ENCODE measurements around the gene ADRA2A.

Gene ADRA2A

GRCh38 chr10:111113238-111113960 lies 36.6 kb downstream of the ADRA2A start:
- DNase-seq: no peak

GRCh38 chr10:111113961-111114757 lies 37.3 kb downstream of the ADRA2A start:
- no peak for DNase-seq

DNA sequence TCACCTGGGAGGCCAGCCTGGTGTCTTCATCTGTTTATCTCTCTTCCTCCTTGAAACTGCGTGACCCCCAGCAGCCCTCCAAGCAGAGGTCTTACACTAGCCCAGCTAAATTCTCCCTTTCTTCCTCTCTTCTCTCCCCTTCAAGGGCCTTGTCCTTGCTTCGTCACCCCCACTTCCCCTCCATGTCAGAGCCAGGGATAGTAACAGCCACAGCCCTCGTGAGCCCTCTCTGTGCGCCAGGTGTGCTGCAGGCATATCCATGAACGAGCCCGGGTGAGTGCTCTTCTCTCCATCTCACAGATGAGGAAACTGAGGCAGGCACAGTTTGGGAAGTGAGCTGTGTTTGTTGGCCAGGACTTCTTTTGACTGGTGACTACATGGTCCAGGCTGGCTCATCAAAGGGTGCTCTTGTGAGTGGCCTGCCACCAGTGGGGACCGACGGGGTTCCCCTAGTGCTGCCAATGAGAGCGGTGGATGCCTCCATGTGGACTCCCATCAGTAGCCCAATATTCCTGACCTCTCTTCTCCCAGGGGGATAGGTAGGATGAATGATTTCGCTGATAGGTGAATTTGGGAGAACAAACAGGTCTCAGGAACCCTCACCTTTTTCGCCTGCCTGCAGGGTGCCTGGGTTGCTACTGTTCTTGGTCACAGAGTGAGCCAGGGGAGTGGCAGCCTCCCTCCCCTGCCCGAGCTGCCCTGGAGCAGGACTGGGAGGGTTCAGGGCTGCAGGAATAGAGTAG lies 38.1 kb downstream of the ADRA2A start:
- DNase-seq: no peak

- DNase-seq: no peak
Measured at GRCh38 chr10:111116211-111116610, 39.4 kb downstream of the ADRA2A start.

DNA sequence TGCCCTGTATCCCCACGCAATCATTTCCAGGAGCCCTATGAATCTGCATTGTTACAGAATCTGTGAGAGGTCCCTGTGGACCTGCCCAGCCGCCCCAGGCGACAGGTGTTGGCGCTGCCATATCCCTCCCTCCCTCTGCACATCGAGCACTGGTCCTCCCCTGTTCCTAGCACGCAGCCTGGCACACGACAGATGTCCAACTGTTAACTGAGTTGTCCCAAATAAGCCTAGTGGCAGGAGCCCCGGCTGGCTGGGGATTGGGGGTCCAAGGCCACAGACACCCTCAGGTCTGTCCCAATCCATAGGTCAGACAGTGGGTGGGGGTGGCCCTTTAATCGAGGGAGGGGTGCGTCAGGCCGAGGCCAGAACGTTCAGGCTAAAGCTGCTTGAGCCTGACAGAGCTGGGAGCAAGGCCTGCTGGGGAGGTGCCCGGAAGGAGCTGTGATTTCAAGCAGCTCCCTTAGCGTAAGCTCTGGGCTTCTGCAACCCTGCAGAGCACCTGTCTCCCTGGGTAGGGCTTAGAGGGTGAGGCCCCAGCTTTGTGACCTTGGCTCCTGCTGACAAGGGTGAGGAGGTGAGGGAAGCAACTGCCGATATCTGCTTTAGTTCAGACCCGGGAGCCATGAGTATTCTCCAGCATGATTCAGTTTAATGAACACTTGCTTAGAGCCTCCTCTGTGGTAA lies 40.1 kb downstream of the ADRA2A start:
- DNase-seq: no peak

GRCh38 chr10:111117528-111118277 lies 40.9 kb downstream of the ADRA2A start:
- DNase-seq: no peak

DNA sequence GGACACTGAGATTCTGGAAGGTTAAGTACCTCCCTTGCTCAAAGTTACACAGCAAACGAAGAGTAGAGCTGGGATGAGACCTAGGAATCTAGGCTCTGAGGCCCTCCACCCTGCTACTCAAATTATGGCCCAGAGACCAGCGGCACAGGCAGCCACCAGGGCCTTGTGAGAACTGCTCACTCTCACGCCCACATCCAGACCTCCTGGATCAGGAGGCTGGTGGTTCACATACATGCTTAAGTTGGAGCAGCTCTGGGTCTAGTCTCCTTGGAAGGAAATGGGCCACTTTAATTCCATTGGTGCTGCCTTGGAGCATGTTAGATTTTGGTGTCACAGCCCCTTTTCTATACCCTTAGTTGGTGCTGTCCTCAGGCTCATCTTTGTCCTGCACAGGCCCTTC lies 41.9 kb downstream of the ADRA2A start:
- DNase-seq: no peak

DNA sequence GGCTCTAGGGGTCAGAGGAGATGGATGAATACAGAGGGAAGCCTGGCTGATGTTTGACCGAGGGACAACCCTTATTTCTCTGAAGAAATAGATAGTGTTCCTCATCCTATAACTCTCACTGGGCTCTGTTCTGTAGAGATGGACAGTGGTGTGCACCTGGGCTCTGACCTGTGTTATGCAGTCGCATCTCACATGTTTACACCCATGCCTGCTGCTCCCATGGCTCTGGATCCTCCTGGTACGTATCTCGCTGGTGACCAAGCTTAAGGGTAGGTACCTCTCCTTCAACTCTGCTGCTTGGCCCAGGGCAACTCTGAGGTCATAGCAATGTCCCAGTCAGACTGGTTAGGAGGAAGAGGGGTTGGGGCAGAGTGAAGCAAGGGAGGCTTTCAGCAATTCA lies 42.8 kb downstream of the ADRA2A start:
- DNase-seq: no peak

GRCh38 chr10:111122127-111122526 lies 45.3 kb downstream of the ADRA2A start:
- no peak for DNase-seq

DNA sequence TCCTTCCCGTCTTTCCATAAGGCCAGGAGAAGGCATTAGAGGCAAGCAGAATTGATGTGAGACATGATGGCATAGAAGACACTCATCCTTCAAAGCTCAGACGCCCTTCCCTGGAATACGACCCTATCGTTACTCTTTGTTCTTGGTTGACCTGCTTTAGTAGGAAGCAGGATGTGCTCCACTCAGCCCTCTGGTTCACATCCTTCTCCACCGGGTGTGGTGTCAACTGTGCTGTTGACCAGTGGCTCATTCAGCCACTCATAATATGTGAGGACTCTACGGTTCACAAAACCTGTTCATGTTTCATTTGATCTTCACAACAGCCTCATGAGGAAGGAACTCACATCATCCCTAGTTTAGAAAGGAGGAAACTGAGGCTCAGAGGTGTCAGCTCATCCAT lies 47.1 kb downstream of the ADRA2A start:
- DNase-seq: no peak

- DNase-seq: no peak
Measured at GRCh38 chr10:111125102-111125501, 48.3 kb downstream of the ADRA2A start.

DNA sequence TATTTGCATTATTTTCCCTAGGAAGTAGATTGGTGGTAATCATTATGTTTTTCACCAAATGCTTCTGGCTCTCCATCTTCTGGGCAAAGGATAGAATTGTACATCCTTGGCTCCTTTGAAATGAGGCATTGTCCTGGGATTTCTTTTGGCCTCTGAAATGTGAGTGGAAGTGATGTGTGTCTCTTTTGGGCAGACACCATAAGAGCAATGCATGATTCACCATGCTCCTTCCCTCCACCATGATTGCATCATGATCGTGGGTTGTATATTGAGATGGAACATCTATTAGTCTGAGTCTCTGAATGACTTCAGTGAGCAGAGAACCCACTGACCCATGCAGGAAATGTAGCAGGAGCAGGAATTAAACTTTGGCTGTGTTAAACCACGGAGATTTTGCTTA lies 49.2 kb downstream of the ADRA2A start:
- no peak for DNase-seq

DNA sequence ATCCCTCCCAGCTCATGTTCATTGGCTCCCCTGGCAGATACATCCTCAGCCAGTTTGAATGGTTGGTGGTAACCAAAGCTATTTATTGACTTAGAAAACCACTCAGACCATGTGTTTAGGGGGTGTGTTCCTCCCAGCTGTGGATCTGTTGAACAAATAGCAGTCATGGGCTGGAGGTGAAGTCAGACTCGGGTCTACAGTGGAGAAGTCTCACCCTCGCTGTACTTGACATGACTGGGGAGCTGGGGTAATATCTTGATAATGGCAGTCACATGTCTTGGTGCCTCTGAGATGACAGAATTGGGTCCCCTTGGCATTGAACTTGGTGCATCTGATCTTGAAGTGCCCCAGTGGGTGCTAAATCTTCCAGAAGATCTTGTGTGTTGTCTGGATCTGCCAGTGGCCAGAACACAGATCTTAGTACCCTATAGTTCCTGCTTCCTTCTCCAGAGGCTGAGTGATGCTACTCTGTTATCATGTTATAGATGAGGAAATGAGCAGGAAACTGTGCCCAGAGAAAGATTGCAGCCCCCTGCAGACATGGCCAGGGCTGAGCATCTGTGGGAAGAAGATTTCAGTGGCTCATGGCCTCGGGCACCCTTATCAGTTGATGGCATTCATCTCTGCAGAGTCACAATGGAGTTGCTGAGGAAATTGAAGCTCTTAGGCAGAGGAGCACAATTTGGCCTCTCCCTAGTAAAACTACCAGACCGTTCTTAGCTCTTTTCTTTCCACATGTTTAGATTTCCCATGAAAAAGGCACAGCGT lies 50.4 kb downstream of the ADRA2A start:
- no peak for DNase-seq

GRCh38 chr10:111128331-111129180 lies 51.7 kb downstream of the ADRA2A start:
- DNase-seq: no peak

DNA sequence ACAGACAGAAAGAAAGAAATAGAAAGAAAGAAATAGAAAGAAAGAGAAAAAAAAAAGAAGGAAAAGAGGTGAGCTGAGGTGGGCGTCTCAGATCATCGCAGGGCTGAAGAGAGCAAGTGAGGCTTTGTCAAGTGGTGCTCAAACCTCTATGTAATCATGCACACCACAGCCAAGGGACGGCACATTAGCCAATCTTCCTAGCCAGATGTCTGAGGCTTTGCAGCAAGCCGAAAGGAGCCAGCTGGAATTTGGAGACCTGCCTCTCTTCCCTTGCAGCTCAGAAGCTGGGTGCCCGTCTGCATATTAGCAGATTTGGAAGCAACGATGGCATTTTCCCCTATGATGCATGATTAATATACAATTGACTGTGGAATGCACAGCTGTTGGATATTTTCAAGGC lies 52.5 kb downstream of the ADRA2A start:
- DNase-seq: no peak

DNA sequence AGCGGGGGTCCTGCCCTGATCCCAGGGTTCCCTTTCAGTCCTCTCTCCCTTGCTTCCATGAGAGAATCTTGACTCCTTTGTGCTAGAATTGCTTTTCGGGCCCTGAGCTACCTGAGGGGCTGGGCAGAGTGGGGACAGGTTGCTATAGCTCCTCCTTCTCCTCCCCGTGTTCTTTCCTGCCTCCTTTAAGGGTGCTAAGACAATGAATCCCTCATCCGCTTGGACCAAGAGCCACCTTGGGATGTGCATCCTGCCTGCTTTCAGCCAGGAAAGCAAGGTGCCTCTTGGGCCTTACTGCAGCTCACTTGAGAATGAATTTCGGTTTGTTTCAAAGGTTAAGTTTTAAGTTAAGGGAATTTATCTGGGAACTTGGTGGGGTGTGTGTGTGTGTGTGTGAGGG lies 53.6 kb downstream of the ADRA2A start:
- no peak for DNase-seq

Data from SHP77 treated with DMSO at 0.1 percent for 48 hours (cell line).